SU-DHL-6 (cell line): ENCODE measurements around the gene WNT8A.

Experiments used
- EZH2phosphoT487 ChIP-seq: fragments of 200-600 bp; sonication (generic), shearing (Covaris generic); conservative IDR thresholded peaks from 2 replicates; pipeline ENCODE4 v1.6.1; 2018; ENCODE audit warnings: mild to moderate bottlenecking, antibody characterized with exemption, low read length, moderate library complexity, mixed read lengths
- TF ChIP-seq, protein P1 (sequence below): fragments of 200-600 bp; sonication (generic); IDR thresholded peaks from one replicate; pipeline ENCODE4 v1.5.1; 2017; ENCODE audit warnings: antibody characterized with exemption, mild to moderate bottlenecking, low read length, moderate library complexity; ENCODE audit not compliant: insufficient read depth, poor library complexity, severe bottlenecking

DNA sequence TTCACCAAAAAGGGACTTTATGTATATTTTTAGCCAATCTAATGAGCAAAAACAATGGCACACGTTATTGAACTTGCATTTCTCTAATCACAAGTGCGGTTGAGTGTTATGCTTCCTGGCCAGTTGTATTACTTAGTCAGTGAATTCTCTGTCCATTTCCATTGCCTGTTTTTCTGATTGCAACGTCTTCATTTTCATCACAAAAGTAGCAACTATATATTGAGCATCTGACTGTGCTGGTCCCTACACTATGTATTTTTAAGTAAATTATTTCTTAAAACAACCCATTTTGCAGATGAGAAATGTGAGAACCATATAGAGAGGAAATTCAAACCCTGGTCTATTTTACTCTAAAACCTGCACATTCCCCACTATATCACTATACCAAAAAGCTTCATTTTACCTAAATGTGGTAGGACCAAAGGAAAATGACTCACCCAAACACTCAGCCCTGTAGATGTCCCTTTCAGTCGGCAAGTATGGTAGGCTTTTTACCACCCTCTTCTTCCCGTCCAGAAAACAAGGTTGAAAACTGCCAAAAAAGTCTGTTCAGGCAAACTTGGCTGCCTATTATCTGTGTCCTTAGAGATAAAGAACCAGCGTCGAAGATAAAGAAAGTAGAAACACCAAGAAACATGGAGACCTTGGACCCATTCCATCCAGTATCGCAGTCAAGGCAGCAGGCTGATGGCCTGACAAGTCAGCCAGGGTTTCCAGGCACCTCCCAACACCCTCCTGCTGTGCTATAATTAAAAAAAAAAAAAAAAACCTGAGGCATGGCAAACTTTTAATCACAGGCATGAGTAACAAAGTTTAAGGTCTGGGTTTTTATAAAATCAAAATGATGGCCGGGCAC is 32.2 kb upstream of the WNT8A start:
- TF ChIP-seq, protein P1, sequence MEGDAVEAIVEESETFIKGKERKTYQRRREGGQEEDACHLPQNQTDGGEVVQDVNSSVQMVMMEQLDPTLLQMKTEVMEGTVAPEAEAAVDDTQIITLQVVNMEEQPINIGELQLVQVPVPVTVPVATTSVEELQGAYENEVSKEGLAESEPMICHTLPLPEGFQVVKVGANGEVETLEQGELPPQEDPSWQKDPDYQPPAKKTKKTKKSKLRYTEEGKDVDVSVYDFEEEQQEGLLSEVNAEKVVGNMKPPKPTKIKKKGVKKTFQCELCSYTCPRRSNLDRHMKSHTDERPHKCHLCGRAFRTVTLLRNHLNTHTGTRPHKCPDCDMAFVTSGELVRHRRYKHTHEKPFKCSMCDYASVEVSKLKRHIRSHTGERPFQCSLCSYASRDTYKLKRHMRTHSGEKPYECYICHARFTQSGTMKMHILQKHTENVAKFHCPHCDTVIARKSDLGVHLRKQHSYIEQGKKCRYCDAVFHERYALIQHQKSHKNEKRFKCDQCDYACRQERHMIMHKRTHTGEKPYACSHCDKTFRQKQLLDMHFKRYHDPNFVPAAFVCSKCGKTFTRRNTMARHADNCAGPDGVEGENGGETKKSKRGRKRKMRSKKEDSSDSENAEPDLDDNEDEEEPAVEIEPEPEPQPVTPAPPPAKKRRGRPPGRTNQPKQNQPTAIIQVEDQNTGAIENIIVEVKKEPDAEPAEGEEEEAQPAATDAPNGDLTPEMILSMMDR = no peak
- no peak for TF ChIP-seq EZH2phosphoT487
